SK-N-SH treated with all-trans-retinoic acid at 6 μM for 48 hours (cell line): ENCODE results near the gene ALG14.
A peak's percentile ranks its signal among the peaks of the same experiment; 100 is the strongest.

Experiments
- ATAC-seq: fragments of 200-7000 bp; cut with Tn5 transposase; 3 replicates; pipeline ENCODE4 v1.9.1; 2020; ENCODE audit warnings: mild to moderate bottlenecking, moderate library complexity
- ARNTL ChIP-seq: fragments of 450-650 bp; formaldehyde crosslinking; IDR thresholded peaks from 2 replicates; pipeline ENCODE4 v1.5.0; 2020; ENCODE audit warnings: low read depth, mild to moderate bottlenecking, moderate library complexity, borderline replicate concordance
- BACH2 ChIP-seq: fragments of 250-450 bp; sonication (Bioruptor Pico); IDR thresholded peaks from 2 replicates; pipeline ENCODE4 v1.9.0; 2021; ENCODE audit warnings: mild to moderate bottlenecking, borderline replicate concordance
- CSDC2 ChIP-seq: fragments of 250-450 bp; sonication (Bioruptor Pico); IDR thresholded peaks from 2 replicates; pipeline ENCODE4 v1.5.0; 2020; ENCODE audit warnings: mild to moderate bottlenecking, moderate library complexity
- ESRRG ChIP-seq: fragments of 250-450 bp; sonication (Bioruptor Pico); IDR thresholded peaks from 2 replicates; pipeline ENCODE4 v1.6.1; 2021; ENCODE audit warnings: mild to moderate bottlenecking
- GLIS3 ChIP-seq: fragments of 250-450 bp; sonication (Bioruptor Pico); IDR thresholded peaks from 2 replicates; pipeline ENCODE4 v1.5.0; 2020; ENCODE audit warnings: mild to moderate bottlenecking, moderate library complexity
- ISL1 ChIP-seq: fragments of 250-450 bp; sonication (Bioruptor Pico); IDR thresholded peaks from 2 replicates; pipeline ENCODE4 v2.1.2; 2022; ENCODE audit warnings: mild to moderate bottlenecking, moderate library complexity
- OSR1 ChIP-seq: fragments of 250-450 bp; sonication (Bioruptor Pico); IDR thresholded peaks from 2 replicates; pipeline ENCODE4 v1.8.0; 2022; ENCODE audit warnings: moderate library complexity, mild to moderate bottlenecking, inconsistent platforms
- PPARA ChIP-seq: fragments of 250-450 bp; sonication (Bioruptor Pico); IDR thresholded peaks from 2 replicates; pipeline ENCODE4 v1.5.0; 2020; ENCODE audit warnings: mild to moderate bottlenecking, borderline replicate concordance
- SNAI2 ChIP-seq: fragments of 250-450 bp; sonication (Bioruptor Pico); IDR thresholded peaks from 2 replicates; pipeline ENCODE4 v1.5.0; 2020; ENCODE audit warnings: mild to moderate bottlenecking, moderate library complexity
- TCF4 ChIP-seq: fragments of 250-450 bp; sonication (Bioruptor Pico); IDR thresholded peaks from 2 replicates; pipeline ENCODE4 v1.8.0; 2021; ENCODE audit warnings: mild to moderate bottlenecking, moderate library complexity, borderline replicate concordance
- ZC3H10 ChIP-seq: fragments of 250-450 bp; sonication (Bioruptor Pico); IDR thresholded peaks from 2 replicates; pipeline ENCODE4 v1.5.1; 2021; ENCODE audit warnings: mild to moderate bottlenecking, moderate library complexity
- ZFP3 ChIP-seq: fragments of 250-450 bp; sonication (Bioruptor Pico); IDR thresholded peaks from 2 replicates; pipeline ENCODE4 v1.5.0; 2020; ENCODE audit warnings: mild to moderate bottlenecking, moderate library complexity
- ZNF565 ChIP-seq: fragments of 450-650 bp; formaldehyde crosslinking; conservative IDR thresholded peaks from 2 replicates; pipeline ENCODE4 v1.5.0; 2020; ENCODE audit warnings: low read depth, mild to moderate bottlenecking, moderate library complexity
- ZNF70 ChIP-seq: fragments of 450-650 bp; formaldehyde crosslinking; IDR thresholded peaks from 2 replicates; pipeline ENCODE4 v1.5.0; 2020; ENCODE audit warnings: mild to moderate bottlenecking, moderate library complexity
- ZNF8 ChIP-seq: fragments of 450-650 bp; formaldehyde crosslinking; IDR thresholded peaks from 2 replicates; pipeline ENCODE4 v1.5.0; 2020; ENCODE audit warnings: mild to moderate bottlenecking, moderate library complexity
- TF ChIP-seq, protein P1 (sequence below): fragments of 250-450 bp; sonication (Bioruptor Pico); IDR thresholded peaks from 2 replicates; pipeline ENCODE4 v1.5.1; 2021; ENCODE audit warnings: mild to moderate bottlenecking, moderate library complexity
- TF ChIP-seq, protein P2 (sequence below): fragments of 250-450 bp; sonication (Bioruptor Pico); IDR thresholded peaks from 2 replicates; pipeline ENCODE4 v1.8.0; 2020; ENCODE audit warnings: mild to moderate bottlenecking, moderate library complexity, borderline replicate concordance
- TF ChIP-seq, protein P3 (sequence below): fragments of 250-450 bp; sonication (Bioruptor Pico); IDR thresholded peaks from 2 replicates; pipeline ENCODE4 v1.8.0; 2021; ENCODE audit warnings: low read depth, mild to moderate bottlenecking, moderate library complexity, borderline replicate concordance
- TF ChIP-seq, protein P4 (sequence below): fragments of 250-450 bp; sonication (Bioruptor Pico); IDR thresholded peaks from 2 replicates; pipeline ENCODE4 v1.5.0; 2020; ENCODE audit warnings: mild to moderate bottlenecking, moderate library complexity

ALG14 gene

DNA sequence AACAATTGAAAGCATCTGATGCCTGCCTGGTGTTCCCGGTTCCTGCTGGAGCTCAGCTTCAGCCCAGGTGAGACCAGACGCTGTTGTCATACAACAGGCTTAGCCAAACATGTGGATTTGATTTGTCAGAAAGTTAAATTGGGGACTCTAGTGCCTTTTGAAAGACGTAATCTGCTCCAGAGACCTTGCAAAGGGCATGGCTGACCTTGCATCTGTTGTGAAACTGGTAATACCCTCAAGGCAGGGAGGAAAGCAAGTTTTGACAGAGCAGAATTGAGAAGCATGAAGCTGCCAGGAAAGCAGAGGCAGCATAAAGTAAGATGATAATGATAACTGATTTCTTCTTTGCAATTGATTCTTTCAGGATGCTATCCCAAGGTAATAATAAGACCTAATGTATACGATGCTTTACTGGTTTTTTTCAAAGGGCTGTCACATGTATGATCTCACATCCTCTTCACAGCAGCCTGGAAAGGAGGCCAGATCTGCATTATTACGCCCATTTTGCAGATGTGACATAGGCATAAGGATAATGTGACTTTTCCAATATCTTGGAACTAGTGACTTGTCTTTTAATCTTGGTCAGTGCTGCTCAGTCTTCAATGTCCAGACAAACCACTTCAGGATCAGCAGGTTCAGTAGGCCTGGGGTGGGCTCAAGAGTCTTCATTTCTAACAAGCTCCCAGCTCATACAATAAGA is 121.1 kb downstream of the ALG14 start (continued):
- TF ChIP-seq ZFP3: no peak
- no peak for TF ChIP-seq PPARA (CRISPR knock-in tag)
- TF ChIP-seq SNAI2: no peak
- TF ChIP-seq, protein P1, sequence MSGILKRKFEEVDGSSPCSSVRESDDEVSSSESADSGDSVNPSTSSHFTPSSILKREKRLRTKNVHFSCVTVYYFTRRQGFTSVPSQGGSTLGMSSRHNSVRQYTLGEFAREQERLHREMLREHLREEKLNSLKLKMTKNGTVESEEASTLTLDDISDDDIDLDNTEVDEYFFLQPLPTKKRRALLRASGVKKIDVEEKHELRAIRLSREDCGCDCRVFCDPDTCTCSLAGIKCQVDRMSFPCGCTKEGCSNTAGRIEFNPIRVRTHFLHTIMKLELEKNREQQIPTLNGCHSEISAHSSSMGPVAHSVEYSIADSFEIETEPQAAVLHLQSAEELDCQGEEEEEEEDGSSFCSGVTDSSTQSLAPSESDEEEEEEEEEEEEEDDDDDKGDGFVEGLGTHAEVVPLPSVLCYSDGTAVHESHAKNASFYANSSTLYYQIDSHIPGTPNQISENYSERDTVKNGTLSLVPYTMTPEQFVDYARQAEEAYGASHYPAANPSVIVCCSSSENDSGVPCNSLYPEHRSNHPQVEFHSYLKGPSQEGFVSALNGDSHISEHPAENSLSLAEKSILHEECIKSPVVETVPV (CRISPR knock-in tag): no peak
- TF ChIP-seq ESRRG (CRISPR knock-in tag): peak; percentile 4; the same call in 1 of the 2 replicates
- no peak for TF ChIP-seq ZNF565 (CRISPR knock-in tag)
- TF ChIP-seq ZC3H10 (CRISPR knock-in tag): no peak
- TF ChIP-seq OSR1 (CRISPR knock-in tag): no peak
- peak; percentile 71 for TF ChIP-seq ZNF70 (CRISPR knock-in tag)
- TF ChIP-seq, protein P2, sequence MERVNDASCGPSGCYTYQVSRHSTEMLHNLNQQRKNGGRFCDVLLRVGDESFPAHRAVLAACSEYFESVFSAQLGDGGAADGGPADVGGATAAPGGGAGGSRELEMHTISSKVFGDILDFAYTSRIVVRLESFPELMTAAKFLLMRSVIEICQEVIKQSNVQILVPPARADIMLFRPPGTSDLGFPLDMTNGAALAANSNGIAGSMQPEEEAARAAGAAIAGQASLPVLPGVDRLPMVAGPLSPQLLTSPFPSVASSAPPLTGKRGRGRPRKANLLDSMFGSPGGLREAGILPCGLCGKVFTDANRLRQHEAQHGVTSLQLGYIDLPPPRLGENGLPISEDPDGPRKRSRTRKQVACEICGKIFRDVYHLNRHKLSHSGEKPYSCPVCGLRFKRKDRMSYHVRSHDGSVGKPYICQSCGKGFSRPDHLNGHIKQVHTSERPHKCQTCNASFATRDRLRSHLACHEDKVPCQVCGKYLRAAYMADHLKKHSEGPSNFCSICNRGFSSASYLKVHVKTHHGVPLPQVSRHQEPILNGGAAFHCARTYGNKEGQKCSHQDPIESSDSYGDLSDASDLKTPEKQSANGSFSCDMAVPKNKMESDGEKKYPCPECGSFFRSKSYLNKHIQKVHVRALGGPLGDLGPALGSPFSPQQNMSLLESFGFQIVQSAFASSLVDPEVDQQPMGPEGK (CRISPR knock-in tag): no peak
- no peak for TF ChIP-seq ISL1 (CRISPR knock-in tag)
- no peak for TF ChIP-seq BACH2 (CRISPR knock-in tag)

DNA sequence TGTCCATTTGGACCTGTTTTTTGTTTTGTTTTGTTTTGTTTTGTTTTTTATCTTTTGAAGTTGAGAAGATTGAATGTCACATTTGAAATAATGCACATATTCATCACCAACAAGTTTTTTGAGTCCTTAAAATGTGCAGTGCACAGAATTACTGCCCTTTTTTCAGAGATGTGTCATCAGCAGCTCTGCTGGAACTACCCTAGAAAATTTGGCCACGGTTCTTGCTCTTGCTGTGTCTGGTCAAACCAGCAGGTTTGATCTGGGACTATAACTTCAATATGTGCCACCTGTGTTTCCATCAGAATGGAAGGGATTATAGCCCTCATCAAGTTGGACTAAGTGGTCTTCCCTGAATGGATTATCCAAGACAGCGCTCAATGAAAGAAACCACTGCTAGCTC is 121.7 kb downstream of the ALG14 start:
- ATAC-seq: peak; percentile 23; the same call in 2 of the 3 replicates
- TF ChIP-seq, protein P2 (CRISPR knock-in tag): no peak
- TF ChIP-seq, protein P3, sequence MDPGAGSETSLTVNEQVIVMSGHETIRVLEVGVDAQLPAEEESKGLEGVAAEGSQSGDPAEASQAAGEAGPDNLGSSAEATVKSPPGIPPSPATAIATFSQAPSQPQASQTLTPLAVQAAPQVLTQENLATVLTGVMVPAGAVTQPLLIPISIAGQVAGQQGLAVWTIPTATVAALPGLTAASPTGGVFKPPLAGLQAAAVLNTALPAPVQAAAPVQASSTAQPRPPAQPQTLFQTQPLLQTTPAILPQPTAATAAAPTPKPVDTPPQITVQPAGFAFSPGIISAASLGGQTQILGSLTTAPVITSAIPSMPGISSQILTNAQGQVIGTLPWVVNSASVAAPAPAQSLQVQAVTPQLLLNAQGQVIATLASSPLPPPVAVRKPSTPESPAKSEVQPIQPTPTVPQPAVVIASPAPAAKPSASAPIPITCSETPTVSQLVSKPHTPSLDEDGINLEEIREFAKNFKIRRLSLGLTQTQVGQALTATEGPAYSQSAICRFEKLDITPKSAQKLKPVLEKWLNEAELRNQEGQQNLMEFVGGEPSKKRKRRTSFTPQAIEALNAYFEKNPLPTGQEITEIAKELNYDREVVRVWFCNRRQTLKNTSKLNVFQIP (CRISPR knock-in tag): no peak
- TF ChIP-seq BACH2 (CRISPR knock-in tag): no peak
- TF ChIP-seq ZNF565 (CRISPR knock-in tag): no peak
- TF ChIP-seq PPARA (CRISPR knock-in tag): no peak
- TF ChIP-seq ZC3H10 (CRISPR knock-in tag): no peak

DNA sequence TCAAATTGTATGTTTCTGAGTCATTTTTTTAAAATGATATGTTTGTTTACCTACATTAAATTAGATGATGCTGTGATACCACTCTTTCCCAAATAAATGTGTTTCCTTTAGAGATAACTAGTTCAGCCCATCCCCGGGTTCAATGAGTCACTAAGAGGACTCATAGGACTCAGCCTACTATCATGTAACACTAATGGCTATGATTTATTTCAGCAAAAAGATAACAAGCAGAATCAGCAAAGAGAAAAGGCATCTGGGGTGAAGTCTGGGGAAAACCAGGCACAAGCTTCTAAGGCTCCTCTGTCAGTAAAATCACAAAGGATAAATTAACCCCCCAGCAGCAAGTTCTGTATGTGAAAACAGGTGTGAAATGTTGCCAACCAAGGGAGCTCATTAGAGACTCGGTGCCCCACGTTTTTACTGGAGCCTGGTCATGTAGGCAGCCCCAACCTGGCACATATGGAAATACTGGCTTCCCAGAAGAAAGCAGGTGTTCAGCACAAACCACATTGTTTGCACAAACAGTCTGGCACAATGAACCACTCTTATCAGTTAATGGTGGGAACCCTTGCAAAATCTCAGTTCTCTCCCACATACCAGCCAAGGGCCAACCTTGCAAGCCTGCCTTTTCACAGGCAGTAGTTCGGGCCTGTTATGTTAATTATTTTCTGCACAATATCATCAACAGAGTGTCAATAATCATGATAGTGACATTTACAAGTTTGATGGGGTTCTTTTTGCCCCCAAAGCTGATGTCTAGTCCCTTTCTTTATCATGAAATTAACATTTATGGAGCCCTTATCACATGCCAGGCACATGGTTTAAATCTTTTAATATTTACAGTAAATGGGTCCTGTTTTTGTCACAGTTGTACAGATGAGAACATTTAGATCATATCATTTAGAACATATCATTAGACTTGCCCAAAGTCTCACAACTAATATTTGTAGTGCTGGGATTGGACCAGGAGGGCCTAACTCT is 122.8 kb downstream of the ALG14 start:
- ATAC-seq: peak; percentile 68
- TF ChIP-seq ISL1 (CRISPR knock-in tag) (peak; percentile 89), ZNF8 (CRISPR knock-in tag) (no peak), SNAI2 (0 out of 2 replicates have a peak, but pooled peaks have one; percentile 54), GLIS3 (CRISPR knock-in tag) (no peak), ARNTL (CRISPR knock-in tag) (no peak), ZNF70 (CRISPR knock-in tag) (no peak), TCF4 (CRISPR knock-in tag) (peak; percentile 81; the same call in 1 of the 2 replicates), ZNF565 (CRISPR knock-in tag) (no peak), ZFP3 (no peak), PPARA (CRISPR knock-in tag) (no peak), ZC3H10 (CRISPR knock-in tag) (no peak), BACH2 (CRISPR knock-in tag) (no peak), CSDC2 (CRISPR knock-in tag) (no peak)
- TF ChIP-seq, protein P2 (CRISPR knock-in tag): peak; percentile 40; the same call in 1 of the 2 replicates
- TF ChIP-seq, protein P4, sequence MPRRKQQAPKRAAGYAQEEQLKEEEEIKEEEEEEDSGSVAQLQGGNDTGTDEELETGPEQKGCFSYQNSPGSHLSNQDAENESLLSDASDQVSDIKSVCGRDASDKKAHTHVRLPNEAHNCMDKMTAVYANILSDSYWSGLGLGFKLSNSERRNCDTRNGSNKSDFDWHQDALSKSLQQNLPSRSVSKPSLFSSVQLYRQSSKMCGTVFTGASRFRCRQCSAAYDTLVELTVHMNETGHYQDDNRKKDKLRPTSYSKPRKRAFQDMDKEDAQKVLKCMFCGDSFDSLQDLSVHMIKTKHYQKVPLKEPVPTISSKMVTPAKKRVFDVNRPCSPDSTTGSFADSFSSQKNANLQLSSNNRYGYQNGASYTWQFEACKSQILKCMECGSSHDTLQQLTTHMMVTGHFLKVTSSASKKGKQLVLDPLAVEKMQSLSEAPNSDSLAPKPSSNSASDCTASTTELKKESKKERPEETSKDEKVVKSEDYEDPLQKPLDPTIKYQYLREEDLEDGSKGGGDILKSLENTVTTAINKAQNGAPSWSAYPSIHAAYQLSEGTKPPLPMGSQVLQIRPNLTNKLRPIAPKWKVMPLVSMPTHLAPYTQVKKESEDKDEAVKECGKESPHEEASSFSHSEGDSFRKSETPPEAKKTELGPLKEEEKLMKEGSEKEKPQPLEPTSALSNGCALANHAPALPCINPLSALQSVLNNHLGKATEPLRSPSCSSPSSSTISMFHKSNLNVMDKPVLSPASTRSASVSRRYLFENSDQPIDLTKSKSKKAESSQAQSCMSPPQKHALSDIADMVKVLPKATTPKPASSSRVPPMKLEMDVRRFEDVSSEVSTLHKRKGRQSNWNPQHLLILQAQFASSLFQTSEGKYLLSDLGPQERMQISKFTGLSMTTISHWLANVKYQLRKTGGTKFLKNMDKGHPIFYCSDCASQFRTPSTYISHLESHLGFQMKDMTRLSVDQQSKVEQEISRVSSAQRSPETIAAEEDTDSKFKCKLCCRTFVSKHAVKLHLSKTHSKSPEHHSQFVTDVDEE: peak; percentile 72
- TF ChIP-seq, protein P1 (CRISPR knock-in tag): no peak
